AG04450 (cell line): Measurements from ENCODE around the gene TMEM214. TPM values are rescaled to one million over a fixed set of nuclear protein-coding genes. Genes with fewer than 3 reads are reported as not detected.
"Not testable (repeated sequence)": the region's sequence is repeated elsewhere in the genome, so short reads cannot be mapped to it uniquely, and the experiment has no call there.

Experiments
- CTCF ChIA-PET: fragments of 300-600, 350-600 bp; formaldehyde crosslinking; extraction: SDS; loops from one replicate; lab custom pipeline; 2022; ENCODE audit warnings: antibody characterized with exemption, inconsistent platforms; lab: Charles Lee
- POLR2A ChIA-PET: fragments of 350-600 bp; formaldehyde crosslinking; extraction: SDS; loops from one replicate; lab custom pipeline; 2021; ENCODE audit warnings: antibody characterized with exemption, inconsistent platforms; lab: Yijun Ruan, JAX
- DNase-seq: peaks from one replicate; pipeline ENCODE4 v3.0.0-alpha.2; 2011; ENCODE audit warnings: low read depth, low spot score
- H3K27ac ChIP-seq: one replicate; pipeline ENCODE4 v1.5.1; 2012; ENCODE audit warnings: low read depth, low read length, control low read depth
- H3K27me3 ChIP-seq: one replicate; pipeline ENCODE4 v1.6.0; 2012; ENCODE audit warnings: low read length; ENCODE audit not compliant: control insufficient read depth, insufficient read depth
- H3K4me3 ChIP-seq: 2 replicates; pipeline ENCODE4 v1.5.1; 2011; ENCODE audit warnings: mild to moderate bottlenecking, low read depth, low read length, control low read depth
- H3K9me3 ChIP-seq: 2 replicates; pipeline ENCODE4 v1.5.1; 2012; ENCODE audit warnings: low read length; ENCODE audit not compliant: control insufficient read depth, insufficient read depth
- polyA plus RNA-seq: library from polyadenylated mRNA; depleted of rRNA; stranded (reverse); fragments of >200 nt; gene quantifications from 2 replicates; pipeline ENCODE4 v1.2.3, GENCODE V29; 2011
- TF ChIP-seq, protein P1 (sequence below): IDR thresholded peaks from 2 replicates; pipeline ENCODE4 v1.5.1; 2011; ENCODE audit warnings: low read depth, low read length, control low read depth, inconsistent platforms

Gene TMEM214
- polyA plus RNA-seq, 1 experiment, result 121 TPM

DNA sequence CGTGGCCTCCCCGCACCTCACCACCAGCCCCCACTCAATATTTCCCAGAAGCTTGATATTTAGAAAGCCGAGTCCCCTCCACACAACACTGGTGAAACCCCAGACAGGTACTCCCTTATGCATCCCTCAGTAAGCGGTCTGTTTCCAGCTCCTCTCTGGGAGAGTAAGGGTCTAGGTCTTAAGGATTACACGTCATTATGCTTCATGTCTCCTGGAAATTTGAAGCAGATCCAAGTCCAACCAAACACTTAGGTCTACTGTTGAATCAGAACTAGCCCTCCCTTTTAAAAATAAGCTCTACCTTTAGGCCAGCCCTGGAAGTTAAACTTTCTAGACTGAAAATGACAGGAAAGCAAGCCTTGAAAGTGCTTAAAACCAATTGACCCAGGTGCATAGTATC is 40.2 kb downstream of the TMEM214 start:
- no peaks in the 10 kb centered on the region for H3K27me3 ChIP-seq
- TF ChIP-seq, protein P1, sequence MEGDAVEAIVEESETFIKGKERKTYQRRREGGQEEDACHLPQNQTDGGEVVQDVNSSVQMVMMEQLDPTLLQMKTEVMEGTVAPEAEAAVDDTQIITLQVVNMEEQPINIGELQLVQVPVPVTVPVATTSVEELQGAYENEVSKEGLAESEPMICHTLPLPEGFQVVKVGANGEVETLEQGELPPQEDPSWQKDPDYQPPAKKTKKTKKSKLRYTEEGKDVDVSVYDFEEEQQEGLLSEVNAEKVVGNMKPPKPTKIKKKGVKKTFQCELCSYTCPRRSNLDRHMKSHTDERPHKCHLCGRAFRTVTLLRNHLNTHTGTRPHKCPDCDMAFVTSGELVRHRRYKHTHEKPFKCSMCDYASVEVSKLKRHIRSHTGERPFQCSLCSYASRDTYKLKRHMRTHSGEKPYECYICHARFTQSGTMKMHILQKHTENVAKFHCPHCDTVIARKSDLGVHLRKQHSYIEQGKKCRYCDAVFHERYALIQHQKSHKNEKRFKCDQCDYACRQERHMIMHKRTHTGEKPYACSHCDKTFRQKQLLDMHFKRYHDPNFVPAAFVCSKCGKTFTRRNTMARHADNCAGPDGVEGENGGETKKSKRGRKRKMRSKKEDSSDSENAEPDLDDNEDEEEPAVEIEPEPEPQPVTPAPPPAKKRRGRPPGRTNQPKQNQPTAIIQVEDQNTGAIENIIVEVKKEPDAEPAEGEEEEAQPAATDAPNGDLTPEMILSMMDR, result no peak
- H3K27ac ChIP-seq, result peak overlapping the region; percentile 99
- CTCF ChIA-PET, result interaction anchor here (0.8 to 1.7 kb wide), 3 partner anchors 8 to 226 kb away, joined by 4 to 5 read pairs (median 4); no protein-coding TSS in a partner anchor
- H3K9me3 ChIP-seq, result peaks cover 2% of the 10 kb centered on the region; the same call in 1 of the 2 replicates
- H3K4me3 ChIP-seq, result no peak overlapping the region
- no peak for DNase-seq
- POLR2A ChIA-PET, result interaction anchor here (1.0 to 2.8 kb wide), 5 partner anchors 8 to 21 kb away, joined by 3 to 41 read pairs (median 15); partner anchors contain the start of genes AGBL5 and KHK

DNA sequence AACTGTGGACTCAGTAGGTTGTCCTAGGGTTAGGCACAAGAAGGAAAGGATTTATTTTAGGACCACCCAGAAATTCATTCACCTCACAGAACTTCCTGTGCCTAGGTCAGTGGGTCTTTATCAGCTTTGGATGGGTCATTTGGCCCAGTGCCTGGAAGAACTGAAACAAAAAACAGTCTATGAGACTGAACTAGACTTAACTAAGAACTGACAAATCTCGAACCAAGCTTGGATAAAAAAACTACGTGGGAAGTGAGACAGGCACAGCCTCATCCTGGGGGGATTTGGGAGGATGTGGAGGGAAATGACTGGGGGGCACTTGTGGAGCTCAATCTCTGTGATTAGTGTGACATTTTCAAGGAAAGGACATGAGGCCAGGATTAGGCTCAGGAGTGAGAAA is 41.0 kb downstream of the TMEM214 start:
- POLR2A ChIA-PET, result interaction anchor here (0.7 kb wide), 1 partner anchor 102 kb away, joined by 6 read pairs; no protein-coding TSS in a partner anchor
- H3K4me3 ChIP-seq, result no peak overlapping the region
- no peak overlapping the region for H3K27ac ChIP-seq
- CTCF ChIA-PET, result interaction anchor here (1.7 kb wide), 1 partner anchor 227 kb away, joined by 5 read pairs; no protein-coding TSS in a partner anchor
- no peak for DNase-seq
- TF ChIP-seq, protein P1, result no peak
- H3K9me3 ChIP-seq, result peaks cover 2% of the 10 kb centered on the region; the same call in 1 of the 2 replicates
- H3K27me3 ChIP-seq, result no peaks in the 10 kb centered on the region

DNA sequence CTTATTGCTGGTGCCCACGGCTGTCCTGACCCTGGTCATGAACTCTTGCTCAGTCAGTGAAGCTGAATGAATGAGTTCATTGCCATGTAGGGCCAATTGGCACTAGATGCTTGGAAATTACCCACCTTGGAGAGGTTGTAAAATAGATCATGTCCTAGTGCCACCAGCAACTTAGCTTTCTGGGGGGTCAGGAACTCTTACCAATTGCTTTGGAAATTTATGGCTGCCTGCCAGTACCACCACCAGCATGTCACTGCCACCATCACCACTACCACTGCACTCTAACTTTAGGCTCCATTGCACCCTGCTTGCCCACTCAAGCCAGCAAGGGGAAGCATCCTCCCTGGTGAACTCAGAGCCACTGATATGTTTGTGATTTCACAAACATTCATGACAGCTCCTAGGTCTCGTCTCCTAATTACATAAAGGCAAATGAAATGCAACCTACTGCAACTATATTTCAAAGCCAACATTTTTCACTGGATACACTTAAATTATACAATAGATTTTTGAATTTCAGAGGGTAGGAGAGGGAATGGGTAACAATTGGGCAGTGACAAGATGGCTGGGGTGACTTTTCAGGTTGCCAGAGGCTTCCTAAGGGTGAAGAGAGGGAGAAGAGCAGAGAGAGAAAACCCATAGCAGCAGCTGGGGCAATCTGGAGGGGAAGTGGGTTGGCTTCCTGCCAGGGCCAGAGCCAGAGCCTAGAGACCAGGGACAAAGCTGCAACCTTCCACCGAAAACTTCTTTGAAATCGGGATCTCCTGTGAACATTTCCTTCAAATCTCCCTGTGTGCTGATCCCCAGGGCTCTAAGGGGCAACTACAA is 42.2 kb downstream of the TMEM214 start:
- no peak for DNase-seq
- no peak overlapping the region for H3K4me3 ChIP-seq
- H3K9me3 ChIP-seq, result peaks cover 2% of the 10 kb centered on the region; the same call in 1 of the 2 replicates
- ChIA-PET POLR2A (no interaction called here), CTCF (interaction anchor here (0.8 to 1.7 kb wide), 3 partner anchors 12 to 228 kb away, joined by 3 to 5 read pairs (median 3); partner anchors contain the start of gene KHK)
- no peaks in the 10 kb centered on the region for H3K27me3 ChIP-seq
- peak overlapping the region; percentile 57 for H3K27ac ChIP-seq
- TF ChIP-seq, protein P1, result no peak

DNA sequence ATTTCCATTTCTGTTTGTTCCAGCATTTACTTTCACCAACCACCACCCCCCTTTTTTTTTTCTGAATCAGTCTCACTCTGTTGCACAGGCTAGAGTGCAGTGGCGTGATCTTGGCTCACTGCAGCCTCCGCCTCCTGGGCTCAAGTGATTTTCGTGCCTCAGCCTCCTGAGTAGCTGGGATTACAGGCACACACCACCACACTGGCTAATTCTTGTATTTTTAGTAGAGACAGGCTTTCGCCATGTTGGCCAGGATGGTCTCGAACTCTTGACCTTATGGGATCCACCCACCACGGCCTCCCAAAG is 42.8 kb downstream of the TMEM214 start:
- H3K4me3 ChIP-seq, DNase-seq, CTCF ChIA-PET, H3K27me3 ChIP-seq, POLR2A ChIA-PET, H3K9me3 ChIP-seq: not testable (repeated sequence)
- H3K27ac ChIP-seq, result peak overlapping the region; percentile 57

DNA sequence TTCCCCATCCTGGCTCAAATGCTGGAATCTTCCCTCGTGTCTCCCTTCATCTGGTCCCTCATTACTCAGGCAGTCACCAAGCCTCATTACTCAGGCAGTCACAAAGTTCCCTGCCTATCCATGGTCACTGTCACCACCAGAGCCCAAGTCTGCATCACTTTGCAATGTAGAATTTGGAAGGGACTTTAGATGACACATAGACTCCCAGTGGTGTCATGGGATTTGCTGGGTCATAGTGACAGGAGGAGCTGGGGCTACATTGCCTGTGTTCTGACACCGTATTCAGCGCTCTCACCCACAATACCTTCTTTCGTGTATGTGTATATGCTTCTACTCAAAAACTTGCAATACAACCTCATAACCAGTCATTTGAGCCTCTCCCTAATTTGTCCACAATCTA is 43.6 kb downstream of the TMEM214 start:
- ChIA-PET POLR2A (no interaction called here), CTCF (no interaction called here)
- no peak for DNase-seq
- TF ChIP-seq, protein P1, result no peak
- Histone ChIP-seq H3K27ac (no peak overlapping the region), H3K27me3 (no peaks in the 10 kb centered on the region), H3K4me3 (no peak overlapping the region), H3K9me3 (no peaks in the 10 kb centered on the region; the same call in 1 of the 2 replicates)
